NCI-H1694 treated with DMSO at 0.1 percent for 48 hours (cell line): Measurements from ENCODE around the gene SLC10A7.

Experiments
- DNase-seq: peaks from one replicate; lab custom pipeline; 2025; lab: John Stamatoyannopoulos, UW

The SLC10A7 gene

GRCh38 chr4:146310319-146311021 lies 211.3 kb downstream of the SLC10A7 start:
- no peak for DNase-seq

GRCh38 chr4:146308951-146309350 lies 212.8 kb downstream of the SLC10A7 start:
- no peak for DNase-seq

- no peak for DNase-seq
Measured at GRCh38 chr4:146302822-146303221, 218.9 kb downstream of the SLC10A7 start.

- DNase-seq: no peak
Measured at GRCh38 chr4:146299607-146300006, 222.1 kb downstream of the SLC10A7 start.

GRCh38 chr4:146294776-146295175 lies 227.0 kb downstream of the SLC10A7 start:
- DNase-seq: no peak

GRCh38 chr4:146292508-146292907 lies 229.2 kb downstream of the SLC10A7 start:
- no peak for DNase-seq

- DNase-seq: no peak
Measured at GRCh38 chr4:146291313-146291712, 230.4 kb downstream of the SLC10A7 start.

GRCh38 chr4:146288193-146288592 lies 233.5 kb downstream of the SLC10A7 start:
- no peak for DNase-seq

- no peak for DNase-seq
Measured at GRCh38 chr4:146285037-146285436, 236.7 kb downstream of the SLC10A7 start.

GRCh38 chr4:146283758-146284651 lies 237.7 kb downstream of the SLC10A7 start:
- DNase-seq: no peak

GRCh38 chr4:146282657-146283056 lies 239.1 kb downstream of the SLC10A7 start:
- no peak for DNase-seq

GRCh38 chr4:146278986-146279385 lies 242.8 kb downstream of the SLC10A7 start:
- DNase-seq: no peak

- DNase-seq: no peak
Measured at GRCh38 chr4:146275370-146275769, 246.4 kb downstream of the SLC10A7 start.

- no peak for DNase-seq
Measured at GRCh38 chr4:146274774-146275173, 247.0 kb downstream of the SLC10A7 start.

GRCh38 chr4:146273204-146273901 lies 248.4 kb downstream of the SLC10A7 start:
- no peak for DNase-seq

- no peak for DNase-seq
Measured at GRCh38 chr4:146271466-146271865, 250.3 kb downstream of the SLC10A7 start.

- DNase-seq: no peak
Measured at GRCh38 chr4:146269228-146269653, 252.5 kb downstream of the SLC10A7 start.

GRCh38 chr4:146267826-146268225 lies 253.9 kb downstream of the SLC10A7 start:
- DNase-seq: no peak

- DNase-seq: no peak
Measured at GRCh38 chr4:146265950-146266490, 255.7 kb downstream of the SLC10A7 start.

- DNase-seq: no peak
Measured at GRCh38 chr4:146263793-146264192, 257.9 kb downstream of the SLC10A7 start.

GRCh38 chr4:146261041-146261440 lies 260.7 kb downstream of the SLC10A7 start:
- DNase-seq: no peak

GRCh38 chr4:146260521-146260920 lies 261.2 kb downstream of the SLC10A7 start:
- DNase-seq: no peak
